LNCaP clone FGC (cell line): ENCODE measurements around the gene PCP4.

Experiments
- DNase-seq: peaks from one replicate; pipeline ENCODE4 v3.0.0-alpha.2; 2011; ENCODE audit warnings: low read depth
- H3K4me3 ChIP-seq: 2 replicates; pipeline ENCODE4 v1.5.1; 2011; ENCODE audit warnings: mild to moderate bottlenecking, low read depth, low read length, control low read depth
- TF ChIP-seq, protein P1 (sequence below): IDR thresholded peaks from 2 replicates; pipeline ENCODE4 v1.5.1; 2012; ENCODE audit warnings: mild to moderate bottlenecking; ENCODE audit not compliant: control insufficient read depth, insufficient read depth; ENCODE audit errors: extremely low read depth

The PCP4 gene

GRCh38 chr21:39855595-39855994 lies 11.6 kb upstream of the PCP4 start:
- no peak for DNase-seq
- TF ChIP-seq, protein P1, sequence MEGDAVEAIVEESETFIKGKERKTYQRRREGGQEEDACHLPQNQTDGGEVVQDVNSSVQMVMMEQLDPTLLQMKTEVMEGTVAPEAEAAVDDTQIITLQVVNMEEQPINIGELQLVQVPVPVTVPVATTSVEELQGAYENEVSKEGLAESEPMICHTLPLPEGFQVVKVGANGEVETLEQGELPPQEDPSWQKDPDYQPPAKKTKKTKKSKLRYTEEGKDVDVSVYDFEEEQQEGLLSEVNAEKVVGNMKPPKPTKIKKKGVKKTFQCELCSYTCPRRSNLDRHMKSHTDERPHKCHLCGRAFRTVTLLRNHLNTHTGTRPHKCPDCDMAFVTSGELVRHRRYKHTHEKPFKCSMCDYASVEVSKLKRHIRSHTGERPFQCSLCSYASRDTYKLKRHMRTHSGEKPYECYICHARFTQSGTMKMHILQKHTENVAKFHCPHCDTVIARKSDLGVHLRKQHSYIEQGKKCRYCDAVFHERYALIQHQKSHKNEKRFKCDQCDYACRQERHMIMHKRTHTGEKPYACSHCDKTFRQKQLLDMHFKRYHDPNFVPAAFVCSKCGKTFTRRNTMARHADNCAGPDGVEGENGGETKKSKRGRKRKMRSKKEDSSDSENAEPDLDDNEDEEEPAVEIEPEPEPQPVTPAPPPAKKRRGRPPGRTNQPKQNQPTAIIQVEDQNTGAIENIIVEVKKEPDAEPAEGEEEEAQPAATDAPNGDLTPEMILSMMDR: no peak
- H3K4me3 ChIP-seq: no peak overlapping the region

GRCh38 chr21:39860600-39860999 lies 6.6 kb upstream of the PCP4 start:
- no peak overlapping the region for H3K4me3 ChIP-seq
- DNase-seq: no peak
- TF ChIP-seq, protein P1: no peak

- no peak for DNase-seq
- TF ChIP-seq, protein P1: no peak
Observed at GRCh38 chr21:39863111-39863510, 4.1 kb upstream of the PCP4 start.

DNA sequence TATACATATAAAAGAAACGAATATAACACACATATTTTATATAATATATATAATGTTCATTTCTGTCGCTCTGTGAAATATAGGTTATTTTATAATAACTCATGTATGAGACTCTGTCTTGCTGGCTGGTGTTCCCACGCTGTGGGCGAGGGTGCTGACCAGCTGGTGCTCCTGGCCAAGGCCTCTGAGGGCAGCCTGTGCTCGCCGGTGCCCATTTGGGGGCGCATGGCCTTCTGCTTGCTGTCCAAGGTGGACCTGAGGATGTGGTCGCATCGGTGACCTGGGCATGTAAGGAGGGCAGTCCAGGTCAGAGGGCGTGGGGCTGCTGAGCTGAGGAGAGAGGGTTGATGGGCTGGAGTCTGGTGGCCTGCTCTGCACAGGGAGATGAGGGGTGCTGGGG lies 1.1 kb upstream of the PCP4 start:
- DNase-seq: no peak
- TF ChIP-seq, protein P1: no peak
- H3K4me3 ChIP-seq: no peak overlapping the region

More at GRCh38 chr21:39863111-39863510, 4.1 kb upstream of the PCP4 start:
- no peak overlapping the region for H3K4me3 ChIP-seq

- H3K4me3 ChIP-seq: no peak overlapping the region
- DNase-seq: no peak
- TF ChIP-seq, protein P1: no peak
Observed at GRCh38 chr21:39869141-39869818, 2.0 kb downstream of the PCP4 start.

- TF ChIP-seq, protein P1: no peak
Observed at GRCh38 chr21:39873687-39874086, 6.4 kb downstream of the PCP4 start.

GRCh38 chr21:39874206-39874605 lies 7.0 kb downstream of the PCP4 start:
- no peak overlapping the region for H3K4me3 ChIP-seq
- no peak for DNase-seq
- TF ChIP-seq, protein P1: no peak

More at GRCh38 chr21:39873687-39874086, 6.4 kb downstream of the PCP4 start:
- no peak for DNase-seq
- H3K4me3 ChIP-seq: no peak overlapping the region
